Peyer's patch (tissue), 4 donors: ENCODE results near the gene PPP2R5B.

ENCODE experiments used
- CTCF ChIP-seq, 6 experiments: fragments of 450-650 bp in 4 of 6; fragments of 200-600 bp in 2 of 6; sonication (generic) in 1 of 6; IDR thresholded peaks; one replicate each; pipeline ENCODE4 v1.5.1; 2017 to 2019; ENCODE audit warnings: antibody characterized with exemption in 6 of 6, mild to moderate bottlenecking in 3 of 6, moderate library complexity in 1 of 6
- POLR2A ChIP-seq, 2 donors: fragments of 450-650 bp; IDR thresholded peaks; one replicate each; pipeline ENCODE4 v1.5.1; 2017; ENCODE audit warnings: antibody characterized with exemption in 2 of 2, mild to moderate bottlenecking in 2 of 2, moderate library complexity in 2 of 2

DNA sequence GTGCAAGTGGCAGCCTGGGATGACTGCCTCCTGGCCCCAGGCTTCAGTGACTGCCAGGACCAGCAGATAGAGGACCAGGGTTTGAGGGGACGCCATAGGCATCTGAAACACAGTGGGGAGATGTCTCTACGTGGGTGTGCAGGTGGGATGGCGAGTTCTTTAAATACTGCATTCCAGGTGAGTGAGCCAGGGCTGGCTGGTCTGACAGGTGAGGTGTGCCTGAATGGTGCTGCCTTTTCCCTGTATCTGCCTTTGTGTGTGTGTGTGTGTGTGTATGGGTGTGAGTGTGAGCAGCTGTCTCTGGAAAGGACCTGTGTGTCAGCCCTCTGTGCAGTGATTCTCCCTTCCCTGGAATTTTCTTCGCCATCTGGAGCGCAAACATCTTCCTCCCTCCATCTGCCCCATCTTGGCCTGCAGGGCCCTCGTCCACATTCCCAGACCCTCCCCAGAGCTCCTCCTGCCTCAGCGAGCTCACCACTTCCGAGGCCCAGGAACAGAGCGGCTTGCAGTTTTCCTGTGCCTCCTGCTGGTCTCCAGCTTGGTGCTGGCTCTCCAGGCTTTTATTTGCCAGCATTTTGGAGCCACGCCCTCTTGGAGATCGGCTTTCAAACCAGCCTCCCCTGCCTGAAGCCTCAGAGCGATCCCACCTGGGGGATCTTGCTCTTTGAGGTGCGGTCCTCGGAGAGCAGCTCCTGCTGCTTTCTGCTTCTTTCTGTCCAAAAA is 11.0 kb downstream of the PPP2R5B start, which contains the start of gene GPHA2:
- TF ChIP-seq CTCF (IDR thresholded peaks at IDR 0.05) = no peak
- no peak for TF ChIP-seq POLR2A (IDR thresholded peaks at IDR 0.05)
